Adipocyte (in vitro differentiated cells): ENCODE data around the gene CSNK1G2.

Source experiments
- DNase-seq: peaks from one replicate; pipeline ENCODE4 v3.0.0-alpha.2; 2015; ENCODE audit warnings: low read depth
- H3K27me3 ChIP-seq: replicated peaks from 2 replicates; pipeline ENCODE4 v1.7.0; 2013; ENCODE audit warnings: mild to moderate bottlenecking, low read length, moderate library complexity; ENCODE audit not compliant: control insufficient read depth, insufficient read depth
- H3K36me3 ChIP-seq: 2 replicates; pipeline ENCODE4 v1.7.0; 2013; ENCODE audit warnings: low read length, mild to moderate bottlenecking, moderate library complexity; ENCODE audit not compliant: control insufficient read depth, insufficient read depth, severe bottlenecking
- H3K4me1 ChIP-seq: 2 replicates; pipeline ENCODE4 v1.7.0; 2013; ENCODE audit warnings: mild to moderate bottlenecking, low read length, moderate library complexity; ENCODE audit not compliant: control insufficient read depth, insufficient read depth
- H3K4me3 ChIP-seq: 2 replicates; pipeline ENCODE4 v1.7.0; 2013; ENCODE audit warnings: mild to moderate bottlenecking, low read length, moderate library complexity
- H3K9ac ChIP-seq: 2 replicates; pipeline ENCODE4 v1.7.0; 2013; ENCODE audit warnings: mild to moderate bottlenecking, low read length, moderate library complexity
- H3K9me3 ChIP-seq: 2 replicates; pipeline ENCODE4 v1.7.0; 2013; ENCODE audit warnings: mild to moderate bottlenecking, low read length, moderate library complexity; ENCODE audit not compliant: control insufficient read depth

The CSNK1G2 gene

DNA sequence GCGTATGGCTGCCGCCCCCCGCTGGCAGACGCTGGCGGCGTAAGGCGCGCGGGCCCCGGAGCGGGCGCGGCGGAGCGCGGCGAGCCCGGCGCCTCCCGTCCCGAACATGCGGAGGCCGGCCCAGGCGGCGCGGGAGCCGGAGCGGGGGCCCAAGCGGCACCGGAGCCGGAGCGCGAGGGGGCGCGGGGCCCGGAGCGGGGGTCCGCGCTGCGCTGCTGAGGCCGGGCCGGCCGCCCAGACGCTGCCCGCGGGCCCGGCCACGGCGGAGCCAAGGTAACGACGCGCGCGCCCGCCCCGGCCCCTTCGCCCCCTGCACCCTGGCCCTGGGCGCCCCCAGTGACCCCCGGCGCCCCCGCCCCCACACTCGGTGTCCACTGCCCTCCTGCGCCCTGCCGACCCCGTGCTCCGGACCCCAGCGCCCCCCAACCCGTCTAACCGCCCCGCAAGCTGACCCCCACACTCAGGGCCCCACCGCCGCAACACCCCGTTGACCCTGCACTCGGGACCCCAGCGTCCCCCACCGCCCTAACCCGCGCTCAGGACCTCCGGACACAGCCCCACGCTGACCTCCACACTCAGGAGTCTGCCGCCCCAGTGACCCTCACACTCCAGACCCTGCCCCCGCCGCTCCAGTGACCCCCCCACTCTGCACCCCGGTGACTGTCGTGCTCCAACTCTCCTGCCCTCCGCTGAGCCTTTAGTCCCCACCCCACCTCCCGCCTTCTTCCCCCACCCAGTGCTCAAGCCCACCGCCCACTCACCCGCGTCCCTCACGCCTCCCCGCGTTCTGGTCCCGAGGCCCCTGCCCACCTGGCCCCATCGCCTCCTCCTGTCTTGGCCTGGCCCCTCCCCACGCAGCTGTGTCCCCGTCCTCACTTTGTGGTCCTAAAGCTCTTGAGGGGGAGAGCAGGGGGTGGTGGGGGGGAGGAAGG, at the start of gene CSNK1G2:
Gene CSNK1G2 (plus strand): TSS at position 27 of the 932 bp plus-strand sequence. CDS start 28,601 bp downstream, outside the sequence.
- no peak for DNase-seq
- Histone ChIP-seq H3K9ac (peak within 1 kb of the TSS; percentile 97), H3K36me3 (no peaks in the 10 kb centered on the region)

GRCh38 chr19:1893791-1894190, 47.2 kb upstream of the CSNK1G2 start:
- H3K9me3 ChIP-seq: no peaks in the 10 kb centered on the region
- H3K36me3 ChIP-seq: no peaks in the 10 kb centered on the region
- H3K4me3 ChIP-seq: no peak overlapping the region
- DNase-seq: no peak
- H3K27me3 ChIP-seq: no peaks in the 10 kb centered on the region
- no peak overlapping the region for H3K9ac ChIP-seq
- H3K4me1 ChIP-seq: peaks cover 4% of the 10 kb centered on the region

More for the DNA sequence above, at the start of gene CSNK1G2:
- peak within 1 kb of the TSS; percentile 92 for H3K4me3 ChIP-seq
- no peaks in the 10 kb centered on the region for H3K27me3 ChIP-seq
- no peaks in the 10 kb centered on the region for H3K9me3 ChIP-seq
- peaks cover 32% of the 10 kb centered on the region for H3K4me1 ChIP-seq

DNA sequence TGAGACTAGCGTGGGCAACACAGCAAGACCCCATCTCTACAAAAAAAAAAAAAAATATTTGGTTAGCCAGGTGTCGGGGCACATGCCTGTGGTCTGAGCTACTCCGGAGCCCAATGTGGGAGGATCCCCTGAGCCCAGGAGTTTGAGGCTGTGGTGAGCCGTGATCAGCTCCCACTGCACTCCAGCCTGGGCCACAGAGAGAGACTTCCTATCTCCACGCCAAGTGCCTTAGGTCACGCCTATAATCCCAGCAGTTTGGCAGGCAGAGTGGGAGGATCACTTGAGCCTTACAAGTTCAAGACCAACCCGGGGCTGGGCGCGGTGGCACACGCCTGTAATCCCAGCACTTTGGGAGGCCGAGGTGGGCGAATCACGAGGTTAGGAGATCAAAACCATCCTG, 44.5 kb upstream of the CSNK1G2 start:
- Histone ChIP-seq H3K4me1 (peaks cover 4% of the 10 kb centered on the region), H3K27me3 (no peaks in the 10 kb centered on the region), H3K4me3 (no peak overlapping the region), H3K36me3 (no peaks in the 10 kb centered on the region), H3K9me3 (no peaks in the 10 kb centered on the region), H3K9ac (no peak overlapping the region)
- no peak for DNase-seq

- no peaks in the 10 kb centered on the region for H3K9me3 ChIP-seq
- no peaks in the 10 kb centered on the region for H3K36me3 ChIP-seq
- DNase-seq: no peak
- peaks cover 13% of the 10 kb centered on the region for H3K4me1 ChIP-seq
- no peak overlapping the region for H3K9ac ChIP-seq
- no peaks in the 10 kb centered on the region for H3K27me3 ChIP-seq
- H3K4me3 ChIP-seq: no peak overlapping the region
These were observed 39.0 kb upstream of the CSNK1G2 start for GRCh38 chr19:1901940-1902404.

DNA sequence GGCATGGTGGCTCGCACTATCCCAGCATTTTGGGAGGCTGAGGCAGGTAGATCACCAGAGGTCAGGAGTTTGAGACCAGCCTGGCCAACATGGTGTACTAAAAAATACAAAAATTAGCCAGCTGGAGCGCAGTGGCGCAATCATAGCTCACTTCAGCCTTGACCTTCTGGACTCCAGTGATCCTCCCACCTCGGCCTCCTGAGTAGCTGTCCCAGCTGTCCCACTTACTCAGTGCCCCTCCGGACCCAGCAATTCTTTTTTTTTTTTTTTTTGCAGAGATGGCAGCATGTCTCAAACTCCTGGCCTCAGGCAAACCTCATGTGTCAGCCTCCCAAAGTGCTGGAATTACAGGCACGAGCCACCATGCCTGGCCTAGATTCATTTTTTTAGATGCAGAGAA, 38.0 kb upstream of the CSNK1G2 start:
- peaks cover 9% of the 10 kb centered on the region for H3K4me1 ChIP-seq
- H3K9me3 ChIP-seq: no peaks in the 10 kb centered on the region
- peak overlapping the region; percentile 1 for H3K9ac ChIP-seq
- no peaks in the 10 kb centered on the region for H3K36me3 ChIP-seq
- H3K4me3 ChIP-seq: no peak overlapping the region
- no peak for DNase-seq
- H3K27me3 ChIP-seq: no peaks in the 10 kb centered on the region

DNA sequence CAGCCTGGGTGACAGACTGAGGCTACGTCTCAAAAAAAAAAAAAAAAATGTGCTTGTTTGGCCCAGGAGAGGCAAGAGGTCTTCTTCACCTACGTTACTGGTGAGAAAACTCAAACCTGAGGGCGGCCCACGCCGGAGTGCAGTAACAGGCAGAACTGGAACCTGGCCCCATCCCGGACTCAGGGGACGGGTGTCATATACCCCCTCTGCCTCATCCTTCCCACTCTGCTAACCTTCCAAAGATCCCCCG, 36.2 kb upstream of the CSNK1G2 start:
- Histone ChIP-seq H3K9me3 (no peaks in the 10 kb centered on the region), H3K36me3 (no peaks in the 10 kb centered on the region), H3K4me3 (peak overlapping the region; percentile 63), H3K9ac (peak overlapping the region; percentile 56), H3K27me3 (no peaks in the 10 kb centered on the region), H3K4me1 (peaks cover 14% of the 10 kb centered on the region)
- no peak for DNase-seq

DNA sequence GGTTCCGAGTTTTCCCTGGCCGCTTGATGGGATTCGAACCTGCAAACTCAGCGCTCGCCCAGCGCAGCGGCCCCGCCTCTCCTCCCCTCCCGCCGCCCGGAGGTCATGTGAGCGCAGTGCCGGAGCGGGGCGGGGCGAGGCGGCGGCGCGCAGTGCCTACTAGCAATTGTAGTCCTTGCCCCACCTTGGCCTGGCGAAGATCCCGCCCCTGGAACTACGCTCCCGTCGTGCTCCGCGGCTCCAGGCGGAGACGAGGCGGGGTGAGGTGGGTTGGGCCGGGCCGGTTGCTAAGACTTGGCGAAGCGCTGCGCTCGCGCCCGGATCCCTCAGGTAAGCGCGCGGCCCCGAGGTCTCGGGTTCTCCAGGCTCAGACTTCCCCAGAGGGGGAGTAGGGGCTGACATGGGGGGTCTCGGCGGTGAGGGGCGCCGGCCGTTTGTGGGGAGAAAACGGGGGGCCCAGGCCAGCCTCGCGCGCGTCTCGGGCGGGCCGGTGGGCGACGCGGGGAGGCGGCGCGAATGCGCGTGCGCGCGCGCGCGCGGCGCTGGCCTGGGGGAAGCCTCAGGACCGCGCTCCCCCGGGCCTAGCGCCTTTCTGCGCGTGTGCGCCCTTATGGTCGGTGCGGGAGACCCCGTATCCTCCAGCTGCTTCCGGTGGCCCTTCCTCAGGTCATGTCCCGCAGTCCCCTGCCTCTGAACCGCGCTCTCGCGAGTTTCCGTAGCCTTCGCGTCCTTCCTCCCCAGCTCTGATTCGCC, 35.7 kb upstream of the CSNK1G2 start, which contains the start of the genes ADAT3 and SCAMP4:
Gene ADAT3 (plus strand): TSS at position 290 of the 753 bp plus-strand sequence. CDS start 6,649 bp downstream, outside the sequence.
Gene SCAMP4 (plus strand): TSS at position 290 of the 753 bp plus-strand sequence. CDS start 9,621 bp downstream, outside the sequence.
- H3K9me3 ChIP-seq: no peaks in the 10 kb centered on the region
- H3K9ac ChIP-seq: peak within 1 kb of the TSS; percentile 89
- peak within 1 kb of the TSS; percentile 88 for H3K4me3 ChIP-seq
- peak; percentile 99 for DNase-seq
- H3K4me1 ChIP-seq: peaks cover 19% of the 10 kb centered on the region
- no peaks in the 10 kb centered on the region for H3K36me3 ChIP-seq
- H3K27me3 ChIP-seq: no peaks in the 10 kb centered on the region

DNA sequence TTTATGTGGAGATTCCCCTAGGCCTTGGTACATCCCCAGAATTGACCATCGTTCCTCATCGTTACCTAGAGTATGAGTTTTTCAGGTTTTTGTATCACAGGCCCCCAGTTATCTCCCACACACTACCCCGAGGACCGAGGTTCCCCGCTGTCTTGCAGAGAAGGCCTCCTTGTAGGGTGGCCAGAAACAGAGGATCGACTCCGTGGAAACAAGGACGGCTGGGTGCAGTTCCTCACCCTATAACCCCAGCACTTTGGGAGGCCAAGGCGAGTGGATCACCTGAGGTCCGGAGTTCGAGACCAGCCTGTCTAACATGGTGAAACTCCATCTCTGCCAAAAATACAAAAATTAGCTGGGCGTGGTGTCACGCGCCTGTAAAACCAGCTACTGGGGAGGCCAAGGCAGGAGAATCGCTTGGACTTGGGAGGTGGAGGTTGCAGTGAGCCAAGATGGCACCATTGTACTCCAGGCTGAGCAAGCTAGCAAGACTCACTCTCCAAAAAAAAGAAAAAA, 35.1 kb upstream of the CSNK1G2 start:
- Histone ChIP-seq H3K36me3 (no peaks in the 10 kb centered on the region), H3K4me3 (peak overlapping the region; percentile 88), H3K9me3 (no peaks in the 10 kb centered on the region), H3K27me3 (no peaks in the 10 kb centered on the region), H3K4me1 (peaks cover 21% of the 10 kb centered on the region), H3K9ac (peak overlapping the region; percentile 89)
- no peak for DNase-seq

DNA sequence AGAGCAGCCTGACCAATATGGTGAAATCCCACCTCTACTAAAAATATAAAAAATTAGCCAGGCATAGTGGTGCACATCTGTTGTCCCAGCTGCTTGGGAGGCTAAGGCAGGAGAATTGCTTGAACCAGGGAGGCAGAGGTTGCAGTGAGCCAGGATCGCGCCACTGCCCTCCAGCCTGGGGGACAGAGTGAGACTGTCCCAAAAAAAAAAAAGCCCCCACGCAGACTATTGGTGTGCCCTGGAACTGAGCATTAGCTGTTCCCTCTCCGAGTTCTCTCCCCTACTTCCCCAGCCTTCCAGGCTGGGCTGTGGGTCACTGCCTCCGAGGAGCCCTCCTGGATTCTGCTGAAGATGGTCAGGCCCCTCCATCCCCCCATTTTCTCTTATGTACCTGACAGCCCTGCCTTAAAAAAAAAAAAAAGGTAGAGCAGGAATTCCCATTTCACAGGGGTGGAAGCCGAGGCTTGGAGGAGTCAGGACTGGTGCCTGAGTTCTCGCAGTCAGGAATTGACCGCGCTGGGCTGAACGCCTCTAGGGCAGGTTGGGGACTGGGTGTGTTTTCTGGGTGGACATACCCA, 33.9 kb upstream of the CSNK1G2 start:
- H3K9ac ChIP-seq: no peak overlapping the region
- H3K4me3 ChIP-seq: no peak overlapping the region
- H3K9me3 ChIP-seq: no peaks in the 10 kb centered on the region
- no peaks in the 10 kb centered on the region for H3K36me3 ChIP-seq
- H3K27me3 ChIP-seq: no peaks in the 10 kb centered on the region
- H3K4me1 ChIP-seq: peaks cover 21% of the 10 kb centered on the region
- no peak for DNase-seq

GRCh38 chr19:1907563-1908363, 33.2 kb upstream of the CSNK1G2 start:
- no peak for DNase-seq
- Histone ChIP-seq H3K9ac (no peak overlapping the region), H3K27me3 (no peaks in the 10 kb centered on the region), H3K9me3 (no peaks in the 10 kb centered on the region), H3K36me3 (peaks cover 2% of the 10 kb centered on the region), H3K4me1 (peaks cover 21% of the 10 kb centered on the region), H3K4me3 (no peak overlapping the region)
